ENCODE data around the gene ARSJ.
"Not testable (repeated sequence)": the region's sequence is repeated elsewhere in the genome, so short reads cannot be mapped to it uniquely, and the experiment has no call there.

Gene ARSJ

GRCh38 chr4:113955411-113955810, 24.0 kb downstream of the ARSJ start:
- no peak for DNase-seq

- no peak for DNase-seq
Observed at GRCh38 chr4:113953888-113954287, 25.6 kb downstream of the ARSJ start.

GRCh38 chr4:113952452-113953029, 26.9 kb downstream of the ARSJ start:
- DNase-seq, result no peak

GRCh38 chr4:113951263-113951662, 28.2 kb downstream of the ARSJ start:
- no peak for DNase-seq

GRCh38 chr4:113950207-113950606, 29.2 kb downstream of the ARSJ start:
- no peak for DNase-seq

GRCh38 chr4:113947484-113947883, 32.0 kb downstream of the ARSJ start:
- DNase-seq, result no peak

GRCh38 chr4:113945906-113946305, 33.5 kb downstream of the ARSJ start:
- DNase-seq, result no peak

GRCh38 chr4:113943863-113944262, 35.6 kb downstream of the ARSJ start:
- no peak for DNase-seq

- no peak for DNase-seq
Observed at GRCh38 chr4:113943085-113943484, 36.4 kb downstream of the ARSJ start.

- DNase-seq, result no peak
Observed at GRCh38 chr4:113941836-113942235, 37.6 kb downstream of the ARSJ start.

GRCh38 chr4:113940103-113940502, 39.3 kb downstream of the ARSJ start:
- DNase-seq, result not testable (repeated sequence)

GRCh38 chr4:113935190-113935589, 44.3 kb downstream of the ARSJ start:
- DNase-seq, result no peak

- not testable (repeated sequence) for DNase-seq
Observed at GRCh38 chr4:113924706-113925105, 54.7 kb downstream of the ARSJ start.

GRCh38 chr4:113921089-113921794, 58.2 kb downstream of the ARSJ start:
- no peak for DNase-seq

GRCh38 chr4:113919611-113920010, 59.8 kb downstream of the ARSJ start:
- no peak for DNase-seq

- DNase-seq, result no peak
Observed at GRCh38 chr4:113919145-113919544, 60.3 kb downstream of the ARSJ start.

- DNase-seq, result no peak
Observed at GRCh38 chr4:113908829-113909228, 70.6 kb downstream of the ARSJ start.

GRCh38 chr4:113907559-113907958, 71.9 kb downstream of the ARSJ start:
- DNase-seq, result no peak

GRCh38 chr4:113905301-113905700, 74.1 kb downstream of the ARSJ start:
- DNase-seq, result no peak

- no peak for DNase-seq
Observed at GRCh38 chr4:113904877-113905276, 74.6 kb downstream of the ARSJ start.

- DNase-seq, result no peak
Observed at GRCh38 chr4:113901994-113902787, 77.3 kb downstream of the ARSJ start.

GRCh38 chr4:113899271-113900070, 80.0 kb downstream of the ARSJ start:
- no peak for DNase-seq

- no peak for DNase-seq
Observed at GRCh38 chr4:113893546-113893945, 85.9 kb downstream of the ARSJ start.
